Omental fat pad (tissue), 4 donors: ENCODE data around the gene PINK1. TPM values are rescaled to one million over a fixed set of nuclear protein-coding genes. Genes with fewer than 3 reads are reported as not detected.

Experiments used
- ATAC-seq: fragments of 150-250 bp; one replicate; pipeline ENCODE4 v1.9.1; 2016; ENCODE audit warnings: mild to moderate bottlenecking, moderate library complexity; ENCODE audit not compliant: low FRiP score
- DNase-seq: peaks from one replicate; pipeline ENCODE4 v3.0.0-alpha.2; 2019; ENCODE audit warnings: low spot score
- CTCF ChIP-seq, 3 donors: fragments of 450-650 bp; IDR thresholded peaks; one replicate each; pipeline ENCODE4 v1.5.1; 2016 to 2017; ENCODE audit warnings: antibody characterized with exemption in 3 of 3, mild to moderate bottlenecking in 3 of 3, moderate library complexity in 2 of 3
- total RNA-seq, 4 donors: library from RNA; depleted of rRNA; stranded (reverse); fragments of >200 nt; gene quantifications; one replicate each; pipeline ENCODE4 v1.1.0, GENCODE V29; 2016

The PINK1 gene
- total RNA-seq, 4 donors from 2014 or later = 71.9 to 132 (median 111) TPM

GRCh38 chr1:20660363-20660762 is 27.1 kb downstream of the PINK1 start:
- ATAC-seq = no peak
- no peak for DNase-seq
- TF ChIP-seq CTCF (IDR thresholded peaks at IDR 0.05) = no peak

GRCh38 chr1:20660847-20661206 is 27.6 kb downstream of the PINK1 start:
- DNase-seq = no peak

GRCh38 chr1:20661207-20662109 is 28.2 kb downstream of the PINK1 start, which contains the start of gene DDOST:
DDOST (minus strand) TSS chr1:20661369; CDS start chr1:20661350, 19 bp downstream.
- peak; percentile 98 for ATAC-seq
- peak in 1 of 3 donors; percentile 5 for TF ChIP-seq CTCF (IDR thresholded peaks at IDR 0.05)
- peak; percentile 69 for DNase-seq

More at GRCh38 chr1:20660847-20661206, 27.6 kb downstream of the PINK1 start:
- no peak for ATAC-seq
- no peak for TF ChIP-seq CTCF (IDR thresholded peaks at IDR 0.05)

GRCh38 chr1:20662110-20662475 is 28.8 kb downstream of the PINK1 start:
- ATAC-seq (no peak), DNase-seq (no peak)
- no peak for TF ChIP-seq CTCF (IDR thresholded peaks at IDR 0.05)

- DNase-seq = no peak
- ATAC-seq = no peak
- TF ChIP-seq CTCF (IDR thresholded peaks at IDR 0.05) = no peak
These were observed 30.1 kb downstream of the PINK1 start for GRCh38 chr1:20663365-20663764.

- DNase-seq (no peak), ATAC-seq (no peak)
- TF ChIP-seq CTCF (IDR thresholded peaks at IDR 0.05) = no peak
These were observed 30.9 kb downstream of the PINK1 start for GRCh38 chr1:20663969-20664715.
